PFSK-1 (cell line): Measurements from ENCODE around the gene OAS3.

Experiments
- POLR2AphosphoS5 ChIP-seq: IDR thresholded peaks from 2 replicates; pipeline ENCODE4 v1.6.1; 2012; ENCODE audit warnings: low read depth, mild to moderate bottlenecking, control low read depth, low read length, moderate library complexity
- TF ChIP-seq, protein P1 (sequence below), 2 experiments: IDR thresholded peaks; 2 replicates each; pipeline versions ENCODE4 v1.6.1 to v1.8.0; 2011 to 2012; ENCODE audit warnings: low read depth in 2 of 2, low read length in 2 of 2, control low read depth in 1 of 2, inconsistent platforms in 1 of 2, mild to moderate bottlenecking in 1 of 2, moderate library complexity in 1 of 2; ENCODE audit not compliant: insufficient read depth in 1 of 2

GRCh38 chr12:112891093-112892024 is 46.9 kb upstream of the OAS3 start:
- TF ChIP-seq POLR2AphosphoS5 = no peak
- TF ChIP-seq, protein P1, sequence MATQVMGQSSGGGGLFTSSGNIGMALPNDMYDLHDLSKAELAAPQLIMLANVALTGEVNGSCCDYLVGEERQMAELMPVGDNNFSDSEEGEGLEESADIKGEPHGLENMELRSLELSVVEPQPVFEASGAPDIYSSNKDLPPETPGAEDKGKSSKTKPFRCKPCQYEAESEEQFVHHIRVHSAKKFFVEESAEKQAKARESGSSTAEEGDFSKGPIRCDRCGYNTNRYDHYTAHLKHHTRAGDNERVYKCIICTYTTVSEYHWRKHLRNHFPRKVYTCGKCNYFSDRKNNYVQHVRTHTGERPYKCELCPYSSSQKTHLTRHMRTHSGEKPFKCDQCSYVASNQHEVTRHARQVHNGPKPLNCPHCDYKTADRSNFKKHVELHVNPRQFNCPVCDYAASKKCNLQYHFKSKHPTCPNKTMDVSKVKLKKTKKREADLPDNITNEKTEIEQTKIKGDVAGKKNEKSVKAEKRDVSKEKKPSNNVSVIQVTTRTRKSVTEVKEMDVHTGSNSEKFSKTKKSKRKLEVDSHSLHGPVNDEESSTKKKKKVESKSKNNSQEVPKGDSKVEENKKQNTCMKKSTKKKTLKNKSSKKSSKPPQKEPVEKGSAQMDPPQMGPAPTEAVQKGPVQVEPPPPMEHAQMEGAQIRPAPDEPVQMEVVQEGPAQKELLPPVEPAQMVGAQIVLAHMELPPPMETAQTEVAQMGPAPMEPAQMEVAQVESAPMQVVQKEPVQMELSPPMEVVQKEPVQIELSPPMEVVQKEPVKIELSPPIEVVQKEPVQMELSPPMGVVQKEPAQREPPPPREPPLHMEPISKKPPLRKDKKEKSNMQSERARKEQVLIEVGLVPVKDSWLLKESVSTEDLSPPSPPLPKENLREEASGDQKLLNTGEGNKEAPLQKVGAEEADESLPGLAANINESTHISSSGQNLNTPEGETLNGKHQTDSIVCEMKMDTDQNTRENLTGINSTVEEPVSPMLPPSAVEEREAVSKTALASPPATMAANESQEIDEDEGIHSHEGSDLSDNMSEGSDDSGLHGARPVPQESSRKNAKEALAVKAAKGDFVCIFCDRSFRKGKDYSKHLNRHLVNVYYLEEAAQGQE (IDR thresholded peaks at IDR 0.05; ENCODE audit: insufficient read depth in 1 of 2, low read depth in 2 of 2, low read length in 2 of 2) = 0 out of 4 replicates have a peak, but pooled peaks of 1 of the 2 experiments have one; percentile 12
